Kidney (tissue), 14 donors: ENCODE data around the gene PLAU. TPM values are rescaled to one million over a fixed set of nuclear protein-coding genes. Genes with fewer than 3 reads are reported as not detected.
A peak's percentile ranks its signal among the peaks of the same experiment; 100 is the strongest.

Source experiments
- DNase-seq, 5 donors: peaks; one replicate each; pipeline ENCODE4 v3.0.0-alpha.2; 2013 to 2020
- FAIRE-seq: peaks from 2 replicates; lab custom pipeline; 2012; peaks lifted over from hg19 to GRCh38; lab: Jason Lieb, UNC
- H3K27ac ChIP-seq, 2 donors: one replicate each; pipeline ENCODE4 v1.7.0; 2013; ENCODE audit warnings: low read depth in 2 of 2, low read length in 2 of 2, inconsistent platforms in 1 of 2
- H3K27me3 ChIP-seq: one replicate; pipeline ENCODE4 v1.7.1; 2013; ENCODE audit warnings: low read length, inconsistent platforms; ENCODE audit not compliant: control insufficient read depth, insufficient read depth
- H3K36me3 ChIP-seq, 3 donors: one replicate each; pipeline versions ENCODE4 v1.7.0 to v1.7.1; 2013; ENCODE audit warnings: low read length in 3 of 3, control low read depth in 1 of 3, inconsistent platforms in 1 of 3; ENCODE audit not compliant: insufficient read depth in 3 of 3, control insufficient read depth in 2 of 3
- H3K4me1 ChIP-seq, 3 donors: one replicate each; pipeline versions ENCODE4 v1.7.0 to v1.7.1; 2013; ENCODE audit warnings: low read length in 3 of 3, inconsistent platforms in 1 of 3, low read depth in 1 of 3; ENCODE audit not compliant: control insufficient read depth in 2 of 3, insufficient read depth in 2 of 3
- H3K4me3 ChIP-seq, 3 donors: one replicate each; pipeline versions ENCODE4 v1.7.0 to v1.8.1; 2013; ENCODE audit warnings: low read length in 3 of 3, control low read depth in 1 of 3, inconsistent platforms in 1 of 3
- H3K9ac ChIP-seq, 3 donors: one replicate each; pipeline versions ENCODE4 v1.7.0 to v1.7.1; 2013; ENCODE audit warnings: low read length in 3 of 3, control low read depth in 1 of 3, inconsistent platforms in 1 of 3
- H3K9me3 ChIP-seq, 3 donors: one replicate each; pipeline versions ENCODE4 v1.7.0 to v1.7.1; 2013; ENCODE audit warnings: low read length in 3 of 3, control low read depth in 1 of 3, inconsistent platforms in 1 of 3; ENCODE audit not compliant: control insufficient read depth in 2 of 3, insufficient read depth in 1 of 3
- intact Hi-C: fragments of 100-400 bp; cut with DNase I; formaldehyde crosslinking; loops from one replicate; pipeline ENCODE4 v1.11.1; 2022
- polyA plus RNA-seq: library from polyadenylated mRNA; stranded (reverse); fragments of 350-450 nt; fragmentation: Illumina TruSeq; extraction: RNeasy Lipid Tissue Mini Kit (QIAGEN cat#74804); gene quantifications from one replicate; pipeline ENCODE4 v1.2.3, GENCODE V29; 2014; ENCODE audit warnings: low read depth, low replicate concordance; ENCODE audit not compliant: insufficient read depth
- total RNA-seq: library from RNA; stranded (reverse); fragmentation: NEBNext Ultra II Directional; extraction: Animal tissue kit (Norgen Biotek cat#: 25700); gene quantifications from one replicate; pipeline ENCODE4 v1.2.1, GENCODE V29; 2021
- TF ChIP-seq, protein P1 (sequence below): IDR thresholded peaks from 3 replicates; pipeline ENCODE4 v1.5.1; 2012; ENCODE audit warnings: mild to moderate bottlenecking, moderate library complexity, borderline replicate concordance; ENCODE audit not compliant: insufficient read depth; ENCODE audit errors: extremely low read depth
- donor health status: control.
- donor health status: control.
- donor health status: control.
- donor health status: control.
- donor health status: control.
- donor health status: DM: yes; HTN: yes; CAD: no.
- donor health status: Normal renal cell carcinoma (clear cell type).

Gene PLAU
- total and polyA plus RNA-seq, 2 donors from 2014 or later = 40.8 to 82.5 TPM

DNA sequence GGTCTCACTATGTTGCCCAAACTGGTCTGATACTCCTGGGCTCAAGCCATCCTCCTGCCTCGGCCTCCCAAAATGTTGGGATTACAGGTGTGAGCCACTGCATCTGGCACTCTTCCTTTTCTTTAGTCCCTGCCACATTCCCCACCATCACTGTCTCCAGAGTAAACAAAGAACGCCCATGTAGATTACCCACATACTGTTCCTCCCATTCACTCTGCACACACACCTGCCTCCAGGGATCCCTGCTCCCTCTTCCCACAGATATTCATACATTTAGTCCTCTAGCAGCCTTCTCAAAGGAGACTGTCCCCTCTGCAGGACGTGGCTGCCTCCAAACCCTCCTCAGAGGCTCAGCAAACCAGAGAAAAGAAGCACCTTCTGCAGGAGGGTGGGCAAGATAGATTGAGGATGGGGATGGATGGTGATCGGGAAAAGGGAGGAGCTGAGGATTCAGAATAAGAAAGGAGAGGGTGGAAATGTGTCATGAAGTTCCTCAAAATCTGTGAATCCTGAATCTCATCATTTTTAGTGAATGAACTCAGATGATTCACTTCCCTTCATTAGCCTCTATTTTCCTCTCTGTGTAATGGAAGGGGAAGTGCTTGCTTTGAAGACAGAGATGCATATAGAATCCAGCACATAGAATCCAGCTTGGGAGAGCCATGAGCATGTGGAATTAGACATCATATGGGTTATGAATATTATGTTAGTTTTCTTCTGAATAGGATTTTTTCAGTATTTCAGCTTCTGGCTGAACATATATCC, 5.5 kb upstream of the PLAU start:
- intact Hi-C loops = no loop called here
- H3K9me3 ChIP-seq = no peaks in the 10 kb centered on the region
- TF ChIP-seq, protein P1, sequence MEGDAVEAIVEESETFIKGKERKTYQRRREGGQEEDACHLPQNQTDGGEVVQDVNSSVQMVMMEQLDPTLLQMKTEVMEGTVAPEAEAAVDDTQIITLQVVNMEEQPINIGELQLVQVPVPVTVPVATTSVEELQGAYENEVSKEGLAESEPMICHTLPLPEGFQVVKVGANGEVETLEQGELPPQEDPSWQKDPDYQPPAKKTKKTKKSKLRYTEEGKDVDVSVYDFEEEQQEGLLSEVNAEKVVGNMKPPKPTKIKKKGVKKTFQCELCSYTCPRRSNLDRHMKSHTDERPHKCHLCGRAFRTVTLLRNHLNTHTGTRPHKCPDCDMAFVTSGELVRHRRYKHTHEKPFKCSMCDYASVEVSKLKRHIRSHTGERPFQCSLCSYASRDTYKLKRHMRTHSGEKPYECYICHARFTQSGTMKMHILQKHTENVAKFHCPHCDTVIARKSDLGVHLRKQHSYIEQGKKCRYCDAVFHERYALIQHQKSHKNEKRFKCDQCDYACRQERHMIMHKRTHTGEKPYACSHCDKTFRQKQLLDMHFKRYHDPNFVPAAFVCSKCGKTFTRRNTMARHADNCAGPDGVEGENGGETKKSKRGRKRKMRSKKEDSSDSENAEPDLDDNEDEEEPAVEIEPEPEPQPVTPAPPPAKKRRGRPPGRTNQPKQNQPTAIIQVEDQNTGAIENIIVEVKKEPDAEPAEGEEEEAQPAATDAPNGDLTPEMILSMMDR = no peak
- H3K36me3 ChIP-seq = no peaks in the 10 kb centered on the region
- H3K4me1 ChIP-seq = peaks cover 6 to 19% (median 8%) of the 10 kb centered on the region in 3 donors
- FAIRE-seq = no peak
- peak in 1 of 5 donors; percentile 3 for DNase-seq
- H3K4me3 ChIP-seq = no peak overlapping the region
- H3K9ac ChIP-seq = no peak overlapping the region
- H3K27me3 ChIP-seq = no peaks in the 10 kb centered on the region
- peak overlapping the region in 1 of 2 donors; percentile 41 for H3K27ac ChIP-seq

DNA sequence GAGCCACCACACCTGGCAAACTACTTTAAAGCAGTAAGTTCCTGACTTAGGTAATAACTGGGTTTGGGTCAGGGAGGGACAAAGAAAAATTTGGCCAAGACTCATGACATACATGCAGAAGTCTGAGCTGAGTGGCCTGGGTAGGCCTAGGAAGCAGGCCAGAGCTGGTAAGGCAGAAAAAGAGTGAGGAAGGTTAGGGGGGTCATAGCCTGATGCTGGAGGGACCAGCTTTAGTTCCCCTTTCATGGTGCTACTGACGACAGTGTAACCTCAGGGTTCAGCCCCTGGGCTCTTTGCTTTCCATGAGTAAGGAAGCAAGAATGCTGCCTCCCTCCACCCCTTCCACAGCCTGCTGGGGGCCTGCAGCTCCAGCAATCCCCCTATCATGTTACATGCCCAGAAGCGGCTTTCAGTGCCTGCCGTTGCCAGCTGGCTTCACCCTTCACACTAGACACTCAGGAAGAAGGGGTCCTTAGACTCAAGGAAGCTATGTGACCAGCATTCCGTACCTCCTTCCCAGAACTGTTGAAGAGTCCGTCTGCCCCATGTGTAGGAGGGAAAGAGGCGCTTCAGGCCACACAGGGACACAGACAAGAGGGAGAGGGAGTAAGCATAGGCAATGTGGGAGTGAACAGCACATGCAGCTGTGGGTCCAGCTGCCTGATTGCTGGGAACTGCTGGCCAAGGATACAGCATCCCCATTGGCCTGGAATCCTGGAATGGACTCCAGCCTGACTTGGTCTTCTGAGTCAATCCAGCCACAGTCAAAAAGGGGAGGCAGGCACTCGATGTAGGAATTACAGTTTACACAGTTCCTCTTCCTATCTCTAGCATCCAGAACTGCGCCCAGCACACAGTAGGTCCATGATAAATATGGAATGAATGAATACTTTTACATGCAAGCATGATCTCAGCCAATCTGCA, 4.1 kb upstream of the PLAU start:
- peaks cover 6 to 27% (median 8%) of the 10 kb centered on the region in 3 donors for H3K4me1 ChIP-seq
- H3K9ac ChIP-seq = no peak overlapping the region
- H3K27me3 ChIP-seq = no peaks in the 10 kb centered on the region
- H3K27ac ChIP-seq = peak overlapping the region; percentile 59 to 70
- no peak for FAIRE-seq
- intact Hi-C loops = no loop called here
- TF ChIP-seq, protein P1 = no peak
- no peak overlapping the region for H3K4me3 ChIP-seq
- peak; percentile 86 to 93 (median 91) for DNase-seq
- H3K9me3 ChIP-seq = no peaks in the 10 kb centered on the region
- H3K36me3 ChIP-seq = no peaks in the 10 kb centered on the region

DNA sequence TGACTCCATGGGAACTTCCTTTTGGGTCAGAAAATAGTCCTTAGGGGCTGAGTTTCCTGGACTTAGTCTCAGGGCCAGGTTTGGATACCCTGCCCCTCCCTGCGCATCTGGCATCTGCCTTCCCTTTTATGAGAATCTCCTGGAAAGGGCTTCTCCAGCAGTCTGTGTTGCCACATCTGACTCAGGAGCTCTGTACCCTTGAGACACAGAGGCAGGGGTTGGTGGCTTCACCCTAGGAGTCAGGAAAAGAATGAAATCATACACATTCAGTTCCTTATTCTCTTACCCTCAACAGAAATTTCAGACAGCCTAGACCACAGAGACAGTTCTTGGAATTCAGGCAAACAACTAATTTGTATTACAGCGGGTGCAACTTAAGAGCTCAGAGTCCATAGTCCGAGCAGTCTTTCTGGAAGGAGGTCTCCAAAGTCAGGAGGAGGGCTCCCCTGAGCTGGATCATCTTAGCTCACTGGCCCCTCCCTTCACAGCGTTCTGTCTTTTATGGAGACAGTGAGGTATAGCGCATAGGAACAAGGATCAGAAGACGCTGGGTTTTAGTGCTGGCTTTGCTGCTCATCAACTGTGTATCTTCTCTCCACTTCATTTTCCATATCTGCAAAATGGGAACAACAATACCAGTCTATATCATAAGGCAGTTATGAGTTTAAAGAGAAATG, 3.0 kb upstream of the PLAU start:
- Histone ChIP-seq H3K4me3 (no peak overlapping the region), H3K36me3 (no peaks in the 10 kb centered on the region), H3K9ac (no peak overlapping the region), H3K27ac (peak overlapping the region; percentile 38 to 70), H3K9me3 (no peaks in the 10 kb centered on the region), H3K27me3 (no peaks in the 10 kb centered on the region), H3K4me1 (peaks cover 6 to 31% (median 8%) of the 10 kb centered on the region in 3 donors)
- DNase-seq (peak in 1 of 5 donors; percentile 45), FAIRE-seq (no peak)
- intact Hi-C loops = no loop called here
- TF ChIP-seq, protein P1 = no peak
